GM21737 (cell line): ENCODE results near the gene CPN2.

Experiments used
- ATAC-seq: cut with Tn5 transposase; IDR thresholded peaks from one replicate; pipeline ENCODE4 v1.9.1; 2021; ENCODE audit warnings: mild to moderate bottlenecking, moderate library complexity; ENCODE audit not compliant: unreplicated experiment

The CPN2 gene

GRCh38 chr3:194382196-194382891, 31.2 kb upstream of the CPN2 start:
- no peak for ATAC-seq

GRCh38 chr3:194381460-194381875, 30.3 kb upstream of the CPN2 start:
- no peak for ATAC-seq

- no peak for ATAC-seq
Observed at GRCh38 chr3:194380326-194380725, 29.2 kb upstream of the CPN2 start.

GRCh38 chr3:194379651-194380050, 28.5 kb upstream of the CPN2 start:
- ATAC-seq, result no peak

GRCh38 chr3:194379231-194379630, 28.1 kb upstream of the CPN2 start:
- no peak for ATAC-seq

- ATAC-seq, result no peak
Observed at GRCh38 chr3:194377708-194378107, 26.6 kb upstream of the CPN2 start.

GRCh38 chr3:194376241-194376560, 25.1 kb upstream of the CPN2 start:
- ATAC-seq, result no peak

- ATAC-seq, result no peak
Observed at GRCh38 chr3:194375473-194376240, 24.5 kb upstream of the CPN2 start.

- ATAC-seq, result no peak
Observed at GRCh38 chr3:194374935-194375334, 23.8 kb upstream of the CPN2 start.

GRCh38 chr3:194373899-194374298, 22.8 kb upstream of the CPN2 start:
- ATAC-seq, result no peak

- no peak for ATAC-seq
Observed at GRCh38 chr3:194373028-194373427, 21.9 kb upstream of the CPN2 start.

- ATAC-seq, result no peak
Observed at GRCh38 chr3:194370753-194371152, 19.6 kb upstream of the CPN2 start.

GRCh38 chr3:194369522-194370279, 18.6 kb upstream of the CPN2 start, which contains the start of gene LRRC15:
LRRC15 (minus strand) TSS chr3:194369743; CDS start chr3:194361043, 8,700 bp downstream.
- no peak for ATAC-seq

GRCh38 chr3:194368918-194369317, 17.8 kb upstream of the CPN2 start:
- no peak for ATAC-seq

GRCh38 chr3:194367992-194368841, 17.1 kb upstream of the CPN2 start:
- ATAC-seq, result no peak

- no peak for ATAC-seq
Observed at GRCh38 chr3:194365978-194366490, 14.9 kb upstream of the CPN2 start.

- no peak for ATAC-seq
Observed at GRCh38 chr3:194365526-194365925, 14.4 kb upstream of the CPN2 start.

- ATAC-seq, result no peak
Observed at GRCh38 chr3:194364652-194365434, 13.7 kb upstream of the CPN2 start.

- ATAC-seq, result no peak
Observed at GRCh38 chr3:194364314-194364651, 13.2 kb upstream of the CPN2 start.

GRCh38 chr3:194360568-194360967, 9.4 kb upstream of the CPN2 start:
- ATAC-seq, result no peak
